Measurements from ENCODE around the gene SPDYC.
"Not testable (repeated sequence)": the region's sequence is repeated elsewhere in the genome, so short reads cannot be mapped to it uniquely, and the experiment has no call there.

Gene SPDYC

DNA sequence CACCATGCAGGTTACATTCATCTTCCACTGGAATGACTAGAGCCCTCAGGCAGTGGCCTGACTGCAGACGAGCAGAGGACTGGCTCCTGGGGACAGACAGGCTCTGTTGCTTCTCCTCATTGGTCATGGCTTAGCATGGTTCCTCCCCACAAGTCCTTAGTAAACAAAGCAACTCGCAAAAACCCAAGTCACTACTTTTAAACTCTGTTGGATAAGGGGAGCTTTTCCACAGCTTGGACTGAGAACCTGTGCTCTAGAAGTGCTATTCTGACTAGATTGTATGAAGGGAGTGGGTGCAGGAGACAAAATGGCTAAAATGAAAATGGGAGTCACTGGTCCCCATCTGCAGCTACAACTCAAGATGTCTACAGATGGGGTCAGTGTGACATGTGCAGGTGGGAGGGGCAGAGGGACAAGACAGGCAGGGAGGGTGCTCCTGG, 4.6 kb downstream of the SPDYC start:
- DNase-seq, result not testable (repeated sequence)

DNA sequence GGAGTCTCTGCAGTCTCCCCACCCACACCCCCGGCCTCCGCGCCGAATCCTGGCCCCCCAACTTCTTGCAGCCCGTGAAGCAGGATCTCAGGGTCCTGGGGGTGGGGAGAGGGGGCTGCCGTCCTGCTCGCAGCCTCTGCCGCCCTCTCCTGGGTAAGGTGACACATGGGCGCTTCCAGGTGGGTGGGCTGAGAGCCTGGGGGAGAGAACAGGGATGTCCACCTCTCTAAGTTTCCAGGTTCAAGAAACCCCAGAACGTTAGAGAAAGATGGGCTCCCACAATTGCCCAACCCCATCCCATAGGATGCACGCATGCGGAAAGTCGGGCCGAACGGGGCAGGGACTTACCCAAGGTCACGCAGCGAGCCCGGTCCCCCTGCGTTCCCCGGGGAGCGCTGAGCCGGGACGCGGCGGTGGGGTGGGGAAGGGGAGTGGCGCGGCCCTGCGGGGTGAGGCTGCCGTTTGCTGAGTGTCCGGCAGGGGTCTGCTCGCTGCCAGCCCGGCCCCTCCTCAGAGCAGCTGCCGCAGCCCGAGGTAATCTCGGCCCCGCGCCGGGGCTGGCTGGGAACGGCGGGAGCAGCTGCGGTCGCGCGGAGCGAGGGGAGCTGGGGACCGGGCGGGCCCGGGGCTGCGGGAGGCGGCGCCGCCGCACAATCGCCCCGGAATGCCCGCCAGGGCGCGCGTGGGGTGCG, 11.0 kb downstream of the SPDYC start:
- no peak for DNase-seq

DNA sequence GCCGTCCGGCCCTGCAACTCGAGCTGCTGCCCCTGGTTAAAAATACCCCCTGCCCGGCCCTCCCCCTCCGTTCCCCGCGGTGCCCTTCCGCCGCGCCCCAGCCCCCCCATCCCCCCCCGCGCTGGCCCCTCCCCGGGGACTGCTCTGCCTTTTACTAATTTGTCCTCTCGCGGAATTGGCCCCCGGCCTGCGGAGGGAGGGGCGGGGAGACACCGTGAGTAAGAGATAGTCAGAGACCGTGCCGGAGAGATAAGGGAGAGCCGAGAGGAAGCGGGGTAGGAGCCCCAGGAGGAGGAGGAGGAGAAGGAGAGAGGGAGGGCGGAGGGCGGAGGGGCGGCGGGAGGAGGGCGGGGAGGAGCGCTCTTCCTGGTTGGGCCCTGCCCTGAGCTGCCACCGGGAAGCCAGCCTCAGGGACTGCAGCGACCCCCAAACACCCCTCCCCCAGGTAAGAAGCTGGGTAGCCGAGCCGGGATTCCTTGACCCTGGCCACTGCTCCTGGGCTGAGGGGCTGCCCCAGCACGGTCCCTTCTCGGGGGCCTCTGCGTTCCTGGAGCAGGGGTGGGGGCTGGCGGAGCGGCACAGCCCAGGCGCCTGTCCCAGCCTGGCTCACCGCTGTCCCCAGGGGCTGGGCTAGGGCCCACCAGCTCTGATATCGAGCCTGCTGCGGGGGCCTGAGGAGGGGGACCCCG, 11.7 kb downstream of the SPDYC start, which contains the start of gene CAPN1:
Gene CAPN1 (plus strand): TSS at position 360 of the 689 bp plus-strand sequence. CDS start 774 bp downstream, outside the sequence.
- peak; percentile 30 for DNase-seq

DNA sequence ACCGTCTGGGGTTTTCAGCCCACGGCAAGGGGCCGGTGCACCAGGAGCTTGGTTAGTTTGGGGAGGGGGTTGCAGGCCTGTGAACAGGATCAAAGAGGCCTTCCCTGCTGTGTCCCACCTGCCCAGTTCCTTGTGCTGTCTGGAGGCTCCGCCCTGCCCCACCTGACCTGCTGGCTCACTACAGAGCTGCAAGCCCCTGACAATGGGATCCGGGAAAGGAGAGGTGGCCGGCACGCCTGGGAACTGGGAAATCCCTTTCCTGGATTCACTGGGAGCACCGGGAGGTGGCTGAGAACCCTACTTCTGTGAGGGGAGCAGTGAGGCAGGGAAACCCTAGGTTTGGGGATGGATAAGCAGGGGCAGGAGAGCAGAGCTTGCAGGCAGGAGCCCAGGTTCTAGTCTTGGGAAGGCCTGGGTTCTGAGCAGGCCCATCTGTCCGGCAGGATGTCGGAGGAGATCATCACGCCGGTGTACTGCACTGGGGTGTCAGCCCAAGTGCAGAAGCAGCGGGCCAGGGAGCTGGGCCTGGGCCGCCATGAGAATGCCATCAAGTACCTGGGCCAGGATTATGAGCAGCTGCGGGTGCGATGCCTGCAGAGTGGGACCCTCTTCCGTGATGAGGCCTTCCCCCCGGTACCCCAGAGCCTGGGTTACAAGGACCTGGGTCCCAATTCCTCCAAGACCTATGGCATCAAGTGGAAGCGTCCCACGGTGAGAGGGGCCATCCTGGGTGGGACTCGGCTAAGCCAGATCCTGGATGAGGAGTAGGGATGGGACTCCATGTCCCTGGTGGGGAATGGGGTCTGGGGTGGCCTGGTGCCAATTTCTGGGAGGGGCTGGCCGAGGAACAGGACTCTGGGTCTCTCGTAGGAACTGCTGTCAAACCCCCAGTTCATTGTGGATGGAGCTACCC, 12.5 kb downstream of the SPDYC start:
- DNase-seq, result no peak

GRCh38 chr11:65183201-65183891, 13.3 kb downstream of the SPDYC start:
- DNase-seq, result no peak

GRCh38 chr11:65184146-65184545, 14.1 kb downstream of the SPDYC start:
- DNase-seq, result no peak

GRCh38 chr11:65185171-65185570, 15.1 kb downstream of the SPDYC start:
- no peak for DNase-seq

GRCh38 chr11:65185869-65186341, 15.9 kb downstream of the SPDYC start:
- no peak for DNase-seq

- DNase-seq, result no peak
These were observed 16.7 kb downstream of the SPDYC start for GRCh38 chr11:65186701-65187100.

DNA sequence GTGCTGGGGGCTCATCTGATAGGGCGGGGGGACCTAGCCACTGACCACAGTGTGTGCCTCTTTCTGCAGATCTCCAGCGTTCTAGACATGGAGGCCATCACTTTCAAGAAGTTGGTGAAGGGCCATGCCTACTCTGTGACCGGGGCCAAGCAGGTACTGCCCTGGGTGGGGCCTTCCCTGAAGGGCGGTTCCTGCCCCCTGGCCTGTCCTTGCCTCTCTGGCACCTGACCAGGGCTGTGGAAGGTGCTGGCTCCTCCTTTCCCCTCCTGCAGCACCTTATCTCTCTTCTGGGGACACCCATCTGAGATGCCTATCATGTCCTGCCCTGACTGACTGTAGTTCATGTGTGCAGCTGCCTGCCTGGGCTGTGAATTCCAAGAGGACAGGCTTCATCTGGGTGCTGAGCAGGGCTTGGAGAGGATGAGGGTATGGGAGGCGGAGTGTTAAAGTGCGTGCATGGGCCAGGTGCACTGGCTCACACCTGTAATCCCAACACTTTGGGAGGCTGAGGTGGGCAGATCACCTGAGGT, 17.2 kb downstream of the SPDYC start:
- no peak for DNase-seq

DNA sequence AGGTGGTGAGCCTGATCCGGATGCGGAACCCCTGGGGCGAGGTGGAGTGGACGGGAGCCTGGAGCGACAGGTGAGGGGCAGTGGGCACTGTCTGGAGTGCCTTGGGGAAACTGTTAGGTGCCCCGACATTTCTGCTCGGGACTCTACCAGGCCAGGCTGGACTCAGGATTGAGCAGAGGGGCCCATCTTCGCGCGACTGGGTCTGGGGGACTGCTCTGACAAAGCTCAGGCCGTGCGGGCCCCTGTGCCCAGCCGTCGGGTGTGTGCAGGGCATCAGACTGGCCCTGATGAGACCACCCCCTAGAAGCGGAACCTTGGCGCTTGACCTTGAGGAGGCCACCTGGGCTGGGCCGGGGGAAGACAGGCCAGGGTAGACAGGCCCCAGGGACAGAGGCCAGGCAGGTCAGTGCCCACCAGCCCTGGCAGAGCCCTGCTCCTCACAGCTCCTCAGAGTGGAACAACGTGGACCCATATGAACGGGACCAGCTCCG, 18.0 kb downstream of the SPDYC start:
- no peak for DNase-seq

- no peak for DNase-seq
These were observed 18.5 kb downstream of the SPDYC start for GRCh38 chr11:65188486-65188885.

DNA sequence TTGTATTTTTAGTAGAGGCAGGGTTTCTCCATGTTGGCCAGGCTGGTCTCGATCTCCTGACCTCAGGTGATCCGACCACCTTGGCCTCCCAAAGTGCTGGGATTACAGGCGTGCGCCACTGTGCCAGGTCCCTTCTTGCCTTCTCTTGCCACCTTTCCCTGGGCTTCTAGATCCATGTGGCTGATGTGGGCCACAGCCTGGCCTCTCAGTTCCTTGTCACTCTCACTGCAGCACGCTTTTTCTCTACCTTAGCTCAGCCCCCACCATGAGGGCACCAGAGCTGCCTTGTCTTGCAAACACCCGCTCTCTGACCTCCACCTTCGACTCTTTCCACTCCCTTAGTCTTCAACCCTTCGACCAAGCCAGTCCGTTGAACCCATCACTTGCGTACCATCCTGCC, 19.2 kb downstream of the SPDYC start:
- no peak for DNase-seq

DNA sequence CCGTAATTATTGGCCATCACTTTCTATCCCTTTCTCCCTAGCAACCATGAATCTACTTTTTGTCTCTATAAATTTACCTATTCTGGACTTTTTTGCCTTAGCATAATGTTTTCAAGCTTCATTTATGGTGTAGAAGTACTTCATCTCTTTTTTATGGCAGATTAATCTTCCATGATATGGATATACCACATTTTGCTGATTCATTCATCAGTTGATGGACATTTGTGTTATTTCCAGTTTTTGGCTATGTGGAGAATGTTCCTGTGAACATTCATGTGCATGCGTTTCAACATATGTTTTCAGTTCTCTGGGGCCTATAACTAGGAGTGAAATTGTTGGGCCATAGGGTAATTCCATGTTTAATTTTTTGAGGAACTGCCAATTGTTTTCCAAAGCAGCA, 24.5 kb downstream of the SPDYC start:
- no peak for DNase-seq

- DNase-seq, result no peak
These were observed 34.1 kb downstream of the SPDYC start for GRCh38 chr11:65204143-65204542.

DNA sequence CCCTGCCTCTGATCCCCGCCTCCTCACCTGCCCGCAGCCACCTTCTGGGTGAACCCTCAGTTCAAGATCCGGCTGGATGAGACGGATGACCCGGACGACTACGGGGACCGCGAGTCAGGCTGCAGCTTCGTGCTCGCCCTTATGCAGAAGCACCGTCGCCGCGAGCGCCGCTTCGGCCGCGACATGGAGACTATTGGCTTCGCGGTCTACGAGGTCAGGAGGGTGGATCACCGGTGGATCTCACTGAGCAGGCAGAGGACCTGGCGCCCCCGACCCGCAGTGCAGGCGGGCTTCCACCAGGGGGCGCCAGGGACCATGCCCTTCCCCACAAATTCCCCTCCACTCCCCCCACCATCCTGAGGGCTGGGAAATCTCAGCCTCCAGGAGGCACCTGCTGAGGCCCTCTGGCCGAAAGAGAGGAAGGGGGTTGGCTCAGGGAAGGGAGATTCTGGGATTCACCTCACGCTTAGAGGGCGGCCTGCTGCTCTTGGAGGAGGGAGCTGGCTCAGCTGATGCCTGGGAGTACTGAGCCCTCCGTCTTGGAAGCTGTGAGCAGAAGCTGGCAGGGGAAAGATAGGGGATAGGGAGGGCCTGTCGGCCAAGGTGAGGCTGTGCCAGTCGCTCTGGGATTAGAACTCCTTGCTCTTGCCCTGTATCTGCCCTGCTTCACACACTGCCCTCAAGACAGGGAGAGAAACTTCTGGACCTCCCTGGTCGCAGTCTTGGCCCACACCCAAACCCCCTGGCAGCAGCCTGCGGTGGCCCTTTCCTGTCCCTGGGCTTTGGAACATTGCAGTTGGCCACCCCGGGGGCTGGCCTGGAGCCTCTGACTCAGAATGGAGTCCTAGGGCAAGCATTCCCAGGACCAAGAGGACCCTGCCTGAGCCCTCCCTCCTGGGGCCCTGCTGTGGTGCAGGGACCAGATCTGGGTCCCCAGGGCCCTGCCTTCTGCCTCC, 34.9 kb downstream of the SPDYC start:
- peak; percentile 37 for DNase-seq

DNA sequence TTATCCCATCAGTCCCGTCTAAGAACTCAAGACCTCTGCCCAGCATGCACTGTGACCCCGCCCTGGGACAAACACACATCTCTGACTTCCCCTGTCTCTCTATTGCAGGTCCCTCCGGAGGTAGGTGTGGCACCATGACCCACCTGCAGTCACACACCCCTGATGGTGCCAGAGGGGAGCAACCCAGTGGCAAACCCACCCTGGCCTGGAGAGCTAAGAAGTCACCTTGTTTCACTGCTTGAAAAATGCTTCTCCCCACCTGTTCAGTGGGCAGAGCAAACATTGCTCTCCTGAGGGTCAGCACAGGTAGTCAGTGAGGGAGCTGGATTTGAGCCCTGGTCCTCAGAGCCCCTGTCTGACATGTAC, 35.6 kb downstream of the SPDYC start:
- DNase-seq, result no peak

GRCh38 chr11:65206441-65206841, 36.4 kb downstream of the SPDYC start:
- DNase-seq, result no peak

DNA sequence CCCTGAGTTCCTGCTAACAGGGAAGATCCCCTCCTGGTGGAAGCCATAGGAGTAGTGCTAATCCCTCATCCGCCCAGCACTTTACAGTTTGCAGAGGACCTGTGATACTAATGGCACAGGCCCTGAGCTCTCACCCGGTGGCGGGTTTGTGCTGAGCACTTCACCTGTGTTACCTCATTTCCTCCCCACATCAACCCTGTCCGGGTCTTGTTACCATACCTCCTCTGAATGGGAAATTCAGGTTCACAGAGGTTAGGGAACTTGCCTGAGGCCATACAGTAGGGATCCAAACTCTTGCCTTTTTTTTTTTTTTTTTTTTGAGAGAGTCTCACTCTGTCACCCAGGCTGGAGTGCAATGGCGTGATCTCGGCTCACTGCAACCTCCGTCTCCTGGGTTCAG, 36.9 kb downstream of the SPDYC start:
- no peak for DNase-seq

DNA sequence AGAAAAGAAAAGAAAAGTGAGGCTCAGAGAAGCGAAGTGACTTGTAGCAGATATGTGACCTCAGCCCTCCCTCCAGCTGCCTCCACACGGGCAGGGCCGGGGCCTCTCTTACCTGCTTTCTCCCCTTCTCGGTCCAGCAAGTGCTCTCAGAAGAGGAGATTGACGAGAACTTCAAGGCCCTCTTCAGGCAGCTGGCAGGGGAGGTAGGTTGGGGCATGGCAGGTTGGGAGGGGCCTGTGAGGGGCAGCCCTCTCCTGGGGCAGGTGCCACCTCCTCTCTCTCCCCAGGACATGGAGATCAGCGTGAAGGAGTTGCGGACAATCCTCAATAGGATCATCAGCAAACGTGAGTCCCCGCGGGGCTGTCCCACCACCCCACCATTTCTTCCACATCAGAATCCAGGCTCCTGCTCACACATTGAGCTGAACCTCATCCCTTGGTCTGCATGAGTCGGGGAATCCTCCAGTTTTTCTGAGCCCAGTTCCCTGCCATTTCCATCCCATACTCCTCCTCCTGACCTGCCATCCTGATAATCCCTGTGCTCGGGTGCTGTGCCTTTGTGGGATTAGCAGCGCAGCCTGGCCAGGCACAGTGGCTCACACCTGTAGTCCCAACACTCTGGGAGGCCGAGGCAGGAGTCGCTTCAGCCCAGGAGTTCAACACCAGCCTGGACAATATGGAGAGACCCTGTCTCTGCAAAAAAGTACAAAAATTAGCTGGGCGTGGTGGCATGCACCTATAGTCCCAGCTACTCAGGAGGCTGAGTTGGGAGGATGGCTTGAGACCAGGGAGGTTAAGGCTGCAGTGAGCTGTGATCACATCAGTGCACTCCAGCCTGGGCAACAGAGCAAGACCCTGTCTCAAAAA, 38.1 kb downstream of the SPDYC start:
- DNase-seq, result no peak
